B cell (primary cell): Measurements from ENCODE around the gene ACO2.

ENCODE experiments used
- EZH2 ChIP-seq: IDR thresholded peaks from 2 replicates; pipeline ENCODE4 v1.6.1; 2012; ENCODE audit warnings: borderline replicate concordance, low read depth, mild to moderate bottlenecking, moderate library complexity, low read length; ENCODE audit not compliant: insufficient read depth, poor library complexity, severe bottlenecking
- TF ChIP-seq, protein P1 (sequence below): fragments of 200-600 bp; IDR thresholded peaks from one replicate; pipeline ENCODE4 v1.8.0; 2022; ENCODE audit warnings: antibody characterized with exemption, mild to moderate bottlenecking

GRCh38 chr22:41563051-41563711 is 94.3 kb downstream of the ACO2 start:
- TF ChIP-seq, protein P1, sequence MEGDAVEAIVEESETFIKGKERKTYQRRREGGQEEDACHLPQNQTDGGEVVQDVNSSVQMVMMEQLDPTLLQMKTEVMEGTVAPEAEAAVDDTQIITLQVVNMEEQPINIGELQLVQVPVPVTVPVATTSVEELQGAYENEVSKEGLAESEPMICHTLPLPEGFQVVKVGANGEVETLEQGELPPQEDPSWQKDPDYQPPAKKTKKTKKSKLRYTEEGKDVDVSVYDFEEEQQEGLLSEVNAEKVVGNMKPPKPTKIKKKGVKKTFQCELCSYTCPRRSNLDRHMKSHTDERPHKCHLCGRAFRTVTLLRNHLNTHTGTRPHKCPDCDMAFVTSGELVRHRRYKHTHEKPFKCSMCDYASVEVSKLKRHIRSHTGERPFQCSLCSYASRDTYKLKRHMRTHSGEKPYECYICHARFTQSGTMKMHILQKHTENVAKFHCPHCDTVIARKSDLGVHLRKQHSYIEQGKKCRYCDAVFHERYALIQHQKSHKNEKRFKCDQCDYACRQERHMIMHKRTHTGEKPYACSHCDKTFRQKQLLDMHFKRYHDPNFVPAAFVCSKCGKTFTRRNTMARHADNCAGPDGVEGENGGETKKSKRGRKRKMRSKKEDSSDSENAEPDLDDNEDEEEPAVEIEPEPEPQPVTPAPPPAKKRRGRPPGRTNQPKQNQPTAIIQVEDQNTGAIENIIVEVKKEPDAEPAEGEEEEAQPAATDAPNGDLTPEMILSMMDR = no peak
- no peak for TF ChIP-seq EZH2
